ENCODE measurements around the gene ICA1. TPM values are rescaled to one million over a fixed set of nuclear protein-coding genes. Genes with fewer than 3 reads are reported as not detected.

The ICA1 gene
- total RNA-seq, 1 experiment from 2014 or later, result 0.19 TPM

DNA sequence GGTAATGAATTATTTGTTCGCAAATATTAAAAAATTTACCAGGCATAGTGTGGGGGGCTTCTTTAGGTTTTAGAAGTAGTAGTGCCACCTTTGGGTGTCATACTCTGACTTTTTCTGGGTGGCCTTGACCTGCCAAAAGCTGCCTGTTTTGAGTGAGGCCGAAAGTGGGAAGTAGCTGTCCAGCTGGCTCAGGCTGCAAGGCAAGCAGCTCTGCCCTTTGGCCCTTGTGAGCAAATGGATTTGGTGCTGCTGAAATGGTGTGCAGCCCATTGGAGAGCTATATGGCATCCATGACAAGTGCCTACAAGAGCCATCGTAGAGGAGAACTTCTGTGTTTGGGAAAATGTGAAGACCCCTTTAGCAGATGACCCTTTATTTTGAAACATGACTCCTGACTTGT, 20.2 kb upstream of the ICA1 start:
- Histone ChIP-seq H2AFZ (ENCODE audit: low read length) (no peak overlapping the region), H3K9me3 (ENCODE audit: low read length) (no peaks in the 10 kb centered on the region), H3K79me2 (ENCODE audit: low read length) (no peaks in the 10 kb centered on the region), H3K27ac (ENCODE audit: low read length) (no peak overlapping the region), H3K4me1 (ENCODE audit: low read length) (no peaks in the 10 kb centered on the region), H3K9ac (ENCODE audit: low read length) (no peak overlapping the region), H3K27me3 (ENCODE audit: low read length) (no peaks in the 10 kb centered on the region), H3K9me2 (replicated peaks; ENCODE audit: insufficient read depth, low read length) (no peaks in the 10 kb centered on the region), H4K20me1 (ENCODE audit: insufficient read depth, low read depth, low read length) (no peaks in the 10 kb centered on the region), H3K4me2 (ENCODE audit: low read depth, low read length, poor library complexity, severe bottlenecking) (no peak overlapping the region), H3K4me3 (ENCODE audit: low read length) (no peak overlapping the region), H3K36me3 (ENCODE audit: insufficient read depth, low read length) (no peaks in the 10 kb centered on the region)
- no peak for DNase-seq

DNA sequence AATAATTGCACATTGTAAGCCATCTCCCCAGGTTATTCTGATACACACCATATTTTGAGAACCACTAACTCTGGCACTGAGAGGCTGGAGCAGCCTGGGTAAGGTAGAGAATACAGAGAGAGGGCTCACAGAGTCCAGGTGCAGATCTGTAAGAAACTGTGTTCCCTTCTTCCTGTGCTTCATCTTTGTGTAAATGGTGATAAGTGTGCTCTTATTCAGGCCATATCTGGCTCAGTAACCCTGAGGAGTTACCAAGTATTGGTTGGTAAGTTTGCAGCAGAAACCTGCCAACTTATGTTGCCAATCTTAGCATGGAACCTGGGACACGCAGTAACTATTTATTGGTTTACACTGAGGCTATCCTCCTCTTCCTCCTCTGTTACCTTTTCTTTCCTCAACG, 16.2 kb upstream of the ICA1 start:
- no peaks in the 10 kb centered on the region for H3K4me1 ChIP-seq (ENCODE audit: low read length)

DNA sequence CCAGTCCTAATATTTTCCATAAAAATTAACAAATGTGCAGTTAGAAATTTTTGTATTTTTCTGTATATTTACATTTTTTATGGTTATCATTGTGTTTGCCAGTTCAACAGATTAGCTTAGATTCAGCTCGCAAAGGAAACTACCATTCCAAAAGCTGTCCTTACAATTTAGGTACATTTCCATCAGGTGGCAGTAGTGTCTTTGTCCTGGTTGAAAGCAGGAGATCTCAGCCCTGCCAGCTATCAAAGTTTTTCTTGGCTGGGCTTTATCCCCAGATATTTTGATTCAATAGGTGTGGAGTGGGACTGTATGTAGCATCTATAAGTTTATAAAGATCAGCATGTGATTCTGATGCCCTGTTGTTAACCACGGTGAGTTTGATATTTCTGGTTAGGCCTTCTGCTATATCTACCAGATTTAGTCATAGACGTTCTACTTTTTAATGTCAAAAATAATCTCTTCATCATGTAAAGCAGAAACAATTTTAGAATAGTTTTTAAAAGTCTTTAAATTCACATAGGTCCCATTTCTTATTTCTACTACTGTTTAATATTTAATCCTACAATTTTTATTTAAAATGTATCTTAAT, 15.5 kb upstream of the ICA1 start:
- H3K79me2 ChIP-seq (ENCODE audit: low read length), result no peaks in the 10 kb centered on the region
- no peaks in the 10 kb centered on the region for H3K27me3 ChIP-seq (ENCODE audit: low read length)
- H3K4me3 ChIP-seq (ENCODE audit: low read length), result no peak overlapping the region
- no peak overlapping the region for H2AFZ ChIP-seq (ENCODE audit: low read length)
- H3K9ac ChIP-seq (ENCODE audit: low read length), result no peak overlapping the region
- H3K4me2 ChIP-seq (ENCODE audit: low read depth, low read length, poor library complexity, severe bottlenecking), result no peak overlapping the region
- DNase-seq, result peak; percentile 42
- no peaks in the 10 kb centered on the region for H3K9me2 ChIP-seq (replicated peaks; ENCODE audit: insufficient read depth, low read length)
- H3K36me3 ChIP-seq (ENCODE audit: insufficient read depth, low read length), result no peaks in the 10 kb centered on the region
- no peaks in the 10 kb centered on the region for H3K4me1 ChIP-seq (ENCODE audit: low read length)
- H3K27ac ChIP-seq (ENCODE audit: low read length), result no peak overlapping the region
- H4K20me1 ChIP-seq (ENCODE audit: insufficient read depth, low read depth, low read length), result no peaks in the 10 kb centered on the region
- H3K9me3 ChIP-seq (ENCODE audit: low read length), result no peaks in the 10 kb centered on the region

More for the DNA sequence above, 16.2 kb upstream of the ICA1 start:
- no peak overlapping the region for H3K4me3 ChIP-seq (ENCODE audit: low read length)
- no peak overlapping the region for H3K27ac ChIP-seq (ENCODE audit: low read length)
- no peaks in the 10 kb centered on the region for H4K20me1 ChIP-seq (ENCODE audit: insufficient read depth, low read depth, low read length)
- no peaks in the 10 kb centered on the region for H3K79me2 ChIP-seq (ENCODE audit: low read length)
- no peak for DNase-seq
- no peaks in the 10 kb centered on the region for H3K36me3 ChIP-seq (ENCODE audit: insufficient read depth, low read length)
- no peaks in the 10 kb centered on the region for H3K9me2 ChIP-seq (replicated peaks; ENCODE audit: insufficient read depth, low read length)
- no peaks in the 10 kb centered on the region for H3K27me3 ChIP-seq (ENCODE audit: low read length)
- H3K9ac ChIP-seq (ENCODE audit: low read length), result no peak overlapping the region
- no peaks in the 10 kb centered on the region for H3K9me3 ChIP-seq (ENCODE audit: low read length)
- no peak overlapping the region for H2AFZ ChIP-seq (ENCODE audit: low read length)
- no peak overlapping the region for H3K4me2 ChIP-seq (ENCODE audit: low read depth, low read length, poor library complexity, severe bottlenecking)

DNA sequence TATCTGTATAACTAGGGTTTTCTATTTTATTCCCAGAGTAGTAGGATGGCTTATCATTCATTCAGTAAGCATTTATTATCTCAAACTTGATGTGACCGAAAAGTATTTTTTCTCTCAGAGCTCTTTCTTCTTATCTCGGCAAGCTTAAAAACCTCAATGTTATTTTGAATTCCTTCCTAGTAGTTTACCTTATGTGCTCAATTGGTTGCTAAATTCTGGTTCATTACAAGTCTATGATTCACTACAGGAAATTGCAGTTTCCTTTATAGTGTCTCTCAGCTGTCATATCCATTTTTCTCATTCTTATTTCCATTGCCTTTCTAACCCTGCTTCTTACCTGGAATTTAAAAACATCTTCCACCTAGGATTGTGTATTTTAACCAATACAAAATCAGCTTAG, 12.6 kb upstream of the ICA1 start:
- Histone ChIP-seq H3K79me2 (ENCODE audit: low read length) (no peaks in the 10 kb centered on the region), H4K20me1 (ENCODE audit: insufficient read depth, low read depth, low read length) (no peaks in the 10 kb centered on the region), H3K9me3 (ENCODE audit: low read length) (no peaks in the 10 kb centered on the region), H3K36me3 (ENCODE audit: insufficient read depth, low read length) (no peaks in the 10 kb centered on the region), H3K4me2 (ENCODE audit: low read depth, low read length, poor library complexity, severe bottlenecking) (no peak overlapping the region), H3K4me1 (ENCODE audit: low read length) (no peaks in the 10 kb centered on the region), H3K9ac (ENCODE audit: low read length) (no peak overlapping the region), H3K27ac (ENCODE audit: low read length) (no peak overlapping the region), H2AFZ (ENCODE audit: low read length) (no peak overlapping the region), H3K27me3 (ENCODE audit: low read length) (no peaks in the 10 kb centered on the region), H3K9me2 (replicated peaks; ENCODE audit: insufficient read depth, low read length) (no peaks in the 10 kb centered on the region), H3K4me3 (ENCODE audit: low read length) (no peak overlapping the region)
- no peak for DNase-seq

DNA sequence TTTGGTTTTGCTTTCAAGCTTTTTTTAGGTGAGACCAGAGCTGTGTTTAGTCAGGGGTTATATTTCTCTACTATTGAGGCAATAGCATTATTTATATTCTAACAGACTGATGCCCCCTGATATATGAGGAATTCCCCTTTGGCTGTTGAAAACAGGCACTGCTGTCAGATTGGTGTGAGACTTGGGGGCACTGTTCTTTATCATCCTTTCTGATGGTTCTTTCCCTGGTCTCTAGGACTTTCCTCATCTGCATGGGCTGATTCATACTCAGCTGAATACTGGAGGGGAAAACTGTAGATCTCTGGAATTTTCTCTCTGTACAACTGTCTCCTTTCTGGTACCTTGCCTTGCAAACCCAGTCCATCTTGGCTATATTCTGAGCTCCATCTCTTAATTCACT, 10.0 kb upstream of the ICA1 start:
- no peaks in the 10 kb centered on the region for H3K36me3 ChIP-seq (ENCODE audit: insufficient read depth, low read length)
- H3K4me2 ChIP-seq (ENCODE audit: low read depth, low read length, poor library complexity, severe bottlenecking), result no peak overlapping the region
- no peaks in the 10 kb centered on the region for H3K4me1 ChIP-seq (ENCODE audit: low read length)
- H3K79me2 ChIP-seq (ENCODE audit: low read length), result no peaks in the 10 kb centered on the region
- no peaks in the 10 kb centered on the region for H4K20me1 ChIP-seq (ENCODE audit: insufficient read depth, low read depth, low read length)
- H3K27ac ChIP-seq (ENCODE audit: low read length), result no peak overlapping the region
- DNase-seq, result no peak
- no peaks in the 10 kb centered on the region for H3K9me2 ChIP-seq (replicated peaks; ENCODE audit: insufficient read depth, low read length)
- no peak overlapping the region for H2AFZ ChIP-seq (ENCODE audit: low read length)
- H3K4me3 ChIP-seq (ENCODE audit: low read length), result no peak overlapping the region
- no peaks in the 10 kb centered on the region for H3K27me3 ChIP-seq (ENCODE audit: low read length)
- H3K9me3 ChIP-seq (ENCODE audit: low read length), result no peaks in the 10 kb centered on the region
- no peak overlapping the region for H3K9ac ChIP-seq (ENCODE audit: low read length)

GRCh38 chr7:8263048-8263447, 1.1 kb upstream of the ICA1 start:
- H3K9me2 ChIP-seq (replicated peaks; ENCODE audit: insufficient read depth, low read length), result no peaks in the 10 kb centered on the region
- no peak overlapping the region for H3K4me2 ChIP-seq (ENCODE audit: low read depth, low read length, poor library complexity, severe bottlenecking)
- H2AFZ ChIP-seq (ENCODE audit: low read length), result no peak overlapping the region
- no peaks in the 10 kb centered on the region for H3K36me3 ChIP-seq (ENCODE audit: insufficient read depth, low read length)
- DNase-seq, result no peak
- no peak overlapping the region for H3K4me3 ChIP-seq (ENCODE audit: low read length)
- no peaks in the 10 kb centered on the region for H3K79me2 ChIP-seq (ENCODE audit: low read length)
- H3K27me3 ChIP-seq (ENCODE audit: low read length), result no peaks in the 10 kb centered on the region
- H3K27ac ChIP-seq (ENCODE audit: low read length), result no peak overlapping the region
- no peak overlapping the region for H3K9ac ChIP-seq (ENCODE audit: low read length)
- H3K9me3 ChIP-seq (ENCODE audit: low read length), result no peaks in the 10 kb centered on the region
- no peaks in the 10 kb centered on the region for H4K20me1 ChIP-seq (ENCODE audit: insufficient read depth, low read depth, low read length)
- H3K4me1 ChIP-seq (ENCODE audit: low read length), result 0 out of 2 replicates have a peak, but pooled peaks cover 2% of the 10 kb centered on the region

DNA sequence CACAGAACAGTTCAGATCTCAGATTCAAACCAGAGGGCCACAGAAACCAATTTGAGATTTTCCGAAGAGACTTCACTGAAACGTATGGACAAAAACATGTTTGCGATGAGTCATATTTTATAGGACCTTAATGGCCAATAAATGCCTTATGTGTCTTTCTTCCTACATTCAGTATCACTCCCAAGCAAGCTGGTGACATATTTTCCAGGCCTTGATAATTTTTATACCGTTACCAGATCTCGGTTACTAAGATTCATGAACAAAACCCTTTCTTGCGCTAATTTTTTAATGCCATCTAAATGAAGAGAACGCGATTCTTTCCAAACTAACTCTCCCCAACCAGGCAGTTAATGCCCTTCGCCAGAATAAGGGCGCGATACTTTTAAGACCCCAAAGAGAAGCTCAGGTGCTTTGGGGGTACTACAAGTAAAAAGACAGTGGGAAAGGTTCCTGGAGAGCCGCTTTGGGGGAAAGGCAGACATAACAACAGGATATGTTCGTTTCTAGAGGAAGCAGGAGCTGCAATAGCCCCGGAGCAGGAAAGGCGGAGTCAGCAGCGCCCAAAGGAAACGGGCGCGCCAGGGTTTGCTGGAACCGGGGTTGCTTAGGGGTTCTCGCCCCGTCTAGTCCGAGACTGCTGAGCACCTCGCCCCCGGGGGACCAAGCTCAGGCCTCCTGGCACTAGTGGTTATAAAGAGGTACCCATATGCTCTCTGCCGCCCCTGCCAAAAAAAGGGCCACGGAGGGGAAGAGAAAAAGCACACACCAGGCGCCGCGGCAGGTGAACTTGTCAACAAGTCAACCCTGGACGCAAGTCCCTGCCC, 884 bp downstream of the ICA1 start:
- Histone ChIP-seq H2AFZ (ENCODE audit: low read length) (no peak overlapping the region), H3K9me3 (ENCODE audit: low read length) (no peaks in the 10 kb centered on the region), H3K79me2 (ENCODE audit: low read length) (no peaks in the 10 kb centered on the region), H3K27ac (ENCODE audit: low read length) (no peak overlapping the region), H3K9me2 (replicated peaks; ENCODE audit: insufficient read depth, low read length) (no peaks in the 10 kb centered on the region), H3K4me1 (ENCODE audit: low read length) (0 out of 2 replicates have a peak, but pooled peaks cover 2% of the 10 kb centered on the region), H3K9ac (ENCODE audit: low read length) (no peak overlapping the region), H3K4me2 (ENCODE audit: low read depth, low read length, poor library complexity, severe bottlenecking) (no peak overlapping the region), H3K27me3 (ENCODE audit: low read length) (no peaks in the 10 kb centered on the region), H3K4me3 (ENCODE audit: low read length) (no peak overlapping the region), H3K36me3 (ENCODE audit: insufficient read depth, low read length) (no peaks in the 10 kb centered on the region), H4K20me1 (ENCODE audit: insufficient read depth, low read depth, low read length) (no peaks in the 10 kb centered on the region)
- DNase-seq, result no peak

DNA sequence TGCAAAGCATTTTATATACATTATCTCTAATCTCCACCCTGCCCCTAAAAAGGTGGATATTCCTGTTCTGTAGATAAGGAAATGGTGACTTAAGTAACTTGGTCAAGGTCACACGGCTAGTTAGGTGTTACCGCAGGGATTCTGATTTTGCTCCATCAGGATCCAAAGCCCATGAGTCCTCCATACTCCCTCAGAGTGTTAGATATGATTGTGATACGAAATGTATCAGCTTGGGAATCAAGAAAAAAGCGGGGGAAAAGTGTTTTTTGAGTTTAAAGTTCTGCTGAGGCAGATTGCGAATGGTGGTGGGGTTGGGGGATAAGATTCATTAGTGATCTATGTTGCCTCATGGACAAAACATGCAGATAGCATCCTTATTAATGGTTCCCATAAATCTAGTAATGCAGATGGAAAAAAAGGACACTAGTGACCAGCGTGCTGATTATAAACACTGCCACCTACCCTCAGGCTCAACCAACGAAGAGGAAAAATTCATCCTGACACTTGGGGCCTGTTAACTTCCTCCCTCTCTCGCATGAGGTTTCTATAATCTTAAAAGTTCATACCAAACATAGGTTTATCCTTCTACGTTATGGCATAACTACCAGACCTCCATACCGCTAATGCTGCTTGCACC, 2.3 kb downstream of the ICA1 start:
- Histone ChIP-seq H3K27me3 (ENCODE audit: low read length) (no peaks in the 10 kb centered on the region), H4K20me1 (ENCODE audit: insufficient read depth, low read depth, low read length) (no peaks in the 10 kb centered on the region), H3K36me3 (ENCODE audit: insufficient read depth, low read length) (no peaks in the 10 kb centered on the region), H3K79me2 (ENCODE audit: low read length) (no peaks in the 10 kb centered on the region), H3K27ac (ENCODE audit: low read length) (no peak overlapping the region), H3K4me3 (ENCODE audit: low read length) (no peak overlapping the region), H2AFZ (ENCODE audit: low read length) (no peak overlapping the region), H3K4me2 (ENCODE audit: low read depth, low read length, poor library complexity, severe bottlenecking) (no peak overlapping the region), H3K9me3 (ENCODE audit: low read length) (no peaks in the 10 kb centered on the region), H3K9me2 (replicated peaks; ENCODE audit: insufficient read depth, low read length) (no peaks in the 10 kb centered on the region), H3K9ac (ENCODE audit: low read length) (no peak overlapping the region), H3K4me1 (ENCODE audit: low read length) (0 out of 2 replicates have a peak, but pooled peaks cover 2% of the 10 kb centered on the region)
- DNase-seq, result no peak
